GM21390 (cell line): ENCODE data around the gene RAD18.

Experiments
- ATAC-seq: cut with Tn5 transposase; IDR thresholded peaks from one replicate; pipeline ENCODE4 v1.9.1; 2021; ENCODE audit not compliant: unreplicated experiment

RAD18 gene

GRCh38 chr3:8869613-8870012 lies 93.7 kb downstream of the RAD18 start:
- ATAC-seq: no peak

GRCh38 chr3:8868996-8869395 lies 94.3 kb downstream of the RAD18 start:
- no peak for ATAC-seq

- no peak for ATAC-seq
These were observed 95.6 kb downstream of the RAD18 start for GRCh38 chr3:8867646-8868045.

DNA sequence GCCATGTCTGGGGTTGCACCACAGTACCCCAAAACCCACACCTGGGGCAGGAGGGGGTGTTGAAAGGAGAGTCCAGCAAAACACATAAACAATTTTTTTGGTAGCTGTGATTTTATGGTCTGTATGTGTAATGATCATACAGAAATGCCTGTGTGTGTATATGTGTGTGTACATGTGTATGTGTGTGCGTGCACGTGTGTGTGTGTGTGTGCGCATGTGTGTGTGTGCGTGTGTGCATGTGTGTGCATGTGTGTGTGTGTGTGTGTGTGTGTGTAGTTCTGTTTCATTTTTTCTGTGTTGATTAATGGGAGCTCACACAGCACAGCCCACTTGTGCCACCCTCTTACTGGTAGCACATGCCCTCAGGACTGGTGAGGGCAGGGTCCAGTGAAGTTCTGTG lies 97.6 kb downstream of the RAD18 start:
- no peak for ATAC-seq

DNA sequence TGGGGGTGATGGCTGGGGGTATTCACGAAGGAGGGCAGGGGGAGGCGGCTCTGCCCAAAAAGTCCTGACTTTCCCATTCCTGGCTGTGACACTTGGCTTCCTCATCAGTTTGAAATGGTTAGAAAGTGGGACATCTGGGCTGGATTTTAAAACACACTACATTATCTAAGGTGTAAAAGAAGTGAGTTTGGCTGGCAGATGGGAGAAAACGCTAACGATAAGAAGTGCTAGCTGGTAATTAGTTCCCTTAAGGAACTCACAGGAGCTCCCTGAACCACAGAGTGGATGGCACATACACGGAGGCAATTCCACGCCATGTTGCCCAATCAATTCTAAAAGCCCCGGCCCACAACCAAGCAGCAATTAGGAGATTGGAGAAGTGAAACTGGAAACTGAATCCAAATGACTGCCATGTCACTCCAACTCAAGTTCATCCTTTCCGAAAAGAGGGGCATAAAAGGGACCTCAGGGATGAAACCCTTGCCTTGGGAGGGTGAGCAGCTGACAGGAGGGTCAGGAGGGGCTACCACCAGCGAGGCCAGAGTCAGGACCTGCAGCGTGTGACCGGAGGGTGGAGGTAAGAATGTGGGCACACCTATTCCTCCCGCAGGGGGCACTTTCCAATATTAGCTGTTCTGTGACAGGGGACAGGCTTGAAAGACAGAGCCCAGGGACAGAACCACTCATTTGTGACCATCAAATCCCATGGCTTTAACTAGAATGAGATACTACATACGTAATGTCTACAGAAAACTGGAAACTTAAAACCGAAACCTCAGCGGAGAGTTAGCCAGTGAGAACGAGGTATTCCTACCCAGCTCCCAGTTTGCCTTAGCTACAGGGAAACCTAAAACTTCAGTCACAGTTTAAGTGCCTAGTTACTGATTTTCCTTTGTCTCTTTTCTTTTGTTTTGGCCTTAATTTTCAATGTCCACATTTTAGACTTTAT lies 98.6 kb downstream of the RAD18 start:
- no peak for ATAC-seq

- no peak for ATAC-seq
These were observed 99.4 kb downstream of the RAD18 start for GRCh38 chr3:8863891-8864290.

DNA sequence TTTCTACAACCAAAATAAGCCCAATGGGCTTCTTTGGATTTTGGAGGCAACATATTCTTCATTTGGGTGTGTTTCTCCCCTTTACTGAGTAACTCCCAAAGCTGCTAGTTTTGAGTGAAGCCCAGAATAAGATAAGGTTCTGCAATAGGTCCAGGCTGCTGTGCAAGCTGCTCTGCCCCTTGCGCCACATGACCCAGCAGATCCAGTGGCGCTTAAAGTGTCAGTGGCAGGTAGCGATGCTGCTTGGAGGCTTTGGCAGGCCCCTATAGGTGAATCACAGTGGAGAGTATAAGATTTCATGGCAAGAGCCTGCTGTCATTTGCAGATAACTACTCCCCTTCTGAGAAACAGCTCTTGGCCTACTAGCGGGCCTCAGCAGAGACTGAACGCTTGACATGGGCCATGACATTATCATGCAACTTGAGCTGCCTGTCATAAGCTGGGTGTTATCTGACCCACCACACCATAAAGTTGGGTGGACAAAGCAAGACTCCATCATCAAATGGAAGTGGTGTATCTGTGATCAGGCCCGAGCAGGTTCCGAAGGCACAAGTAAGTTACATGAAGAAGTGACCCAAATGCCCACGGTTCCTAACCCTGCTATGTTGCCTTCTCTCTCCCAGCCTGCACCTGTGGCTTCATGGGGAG lies 105.4 kb downstream of the RAD18 start:
- no peak for ATAC-seq

DNA sequence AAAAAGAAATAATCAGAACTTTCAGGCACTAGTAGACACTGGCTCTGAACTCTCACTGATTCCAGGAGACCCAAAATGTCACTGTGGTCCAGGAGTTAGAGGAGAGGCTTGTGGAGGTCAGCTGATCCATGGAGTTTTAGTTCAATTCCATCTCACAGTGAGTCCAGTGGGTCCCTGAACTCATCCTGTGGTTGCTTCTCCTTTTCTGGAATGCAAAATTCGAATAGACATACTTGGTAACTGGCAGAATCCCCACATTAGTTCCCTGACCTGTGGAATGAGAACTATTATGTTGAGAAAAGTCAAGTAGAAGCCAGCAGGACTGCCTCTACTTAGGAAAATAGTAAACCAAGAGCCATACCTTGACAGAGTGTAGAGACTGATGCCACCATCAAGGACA lies 106.6 kb downstream of the RAD18 start:
- no peak for ATAC-seq

- no peak for ATAC-seq
These were observed 107.2 kb downstream of the RAD18 start for GRCh38 chr3:8856071-8856470.

- no peak for ATAC-seq
These were observed 108.6 kb downstream of the RAD18 start for GRCh38 chr3:8854656-8855055.

DNA sequence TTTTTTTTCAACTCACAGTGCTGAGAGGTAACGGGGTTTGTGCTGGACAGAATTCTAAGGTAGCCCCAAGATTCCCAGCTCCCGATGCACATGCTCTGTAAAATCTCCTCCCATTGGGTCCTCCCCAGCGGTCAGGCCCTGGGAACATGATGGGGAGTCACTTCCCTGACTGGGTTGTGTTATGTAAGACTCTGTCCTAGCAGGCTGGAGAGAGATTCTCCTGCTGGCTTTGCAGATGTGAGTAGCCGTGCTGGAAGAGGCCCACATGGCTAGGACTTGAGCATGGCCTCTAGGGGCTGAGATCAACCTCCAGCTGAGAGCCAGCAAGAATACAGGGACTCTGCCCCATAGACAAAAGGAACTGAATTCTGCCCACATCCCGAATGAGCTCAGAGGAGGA lies 110.2 kb downstream of the RAD18 start:
- no peak for ATAC-seq

GRCh38 chr3:8852511-8852910 lies 110.8 kb downstream of the RAD18 start:
- no peak for ATAC-seq

GRCh38 chr3:8851703-8852102 lies 111.6 kb downstream of the RAD18 start:
- no peak for ATAC-seq

DNA sequence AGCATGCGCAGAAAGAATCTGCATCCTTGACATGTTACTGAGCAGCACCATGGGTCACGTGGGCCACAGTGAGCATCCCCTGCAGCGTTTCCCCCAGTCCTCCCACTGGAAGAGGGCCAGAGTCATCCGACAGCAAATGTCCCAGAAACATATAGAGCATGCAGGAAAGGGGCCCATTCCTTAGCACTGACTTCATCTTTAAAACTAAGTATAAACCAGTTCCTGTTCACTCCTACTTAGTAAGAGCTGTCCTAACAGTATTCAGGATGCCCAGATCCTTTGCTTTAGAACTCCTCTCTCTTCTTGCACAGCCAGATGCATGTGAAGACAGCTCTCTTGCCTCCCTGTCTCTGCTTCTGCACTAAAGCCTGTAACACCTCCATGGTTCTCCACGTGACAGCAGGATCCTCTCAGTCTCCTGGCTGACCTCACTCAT lies 114.6 kb downstream of the RAD18 start:
- no peak for ATAC-seq

DNA sequence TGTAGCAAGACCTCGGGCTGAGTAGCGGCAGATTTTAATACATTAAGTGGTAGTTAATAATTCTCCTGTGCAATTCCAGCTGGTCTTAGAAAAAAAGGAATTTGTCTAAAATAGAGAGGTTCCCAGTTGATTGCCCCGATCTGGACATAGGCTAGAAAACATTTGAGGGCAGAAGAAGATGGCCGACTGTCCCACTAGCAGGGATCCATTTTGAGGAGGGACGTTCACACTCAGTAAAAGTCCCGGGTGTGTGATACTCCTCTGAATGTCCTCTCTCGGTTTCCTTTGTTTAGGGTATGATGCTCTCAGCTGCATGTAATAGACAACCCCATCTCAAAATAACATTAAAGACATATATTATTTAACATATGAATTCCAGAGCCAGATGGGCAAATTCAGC lies 116.0 kb downstream of the RAD18 start:
- ATAC-seq: no peak

DNA sequence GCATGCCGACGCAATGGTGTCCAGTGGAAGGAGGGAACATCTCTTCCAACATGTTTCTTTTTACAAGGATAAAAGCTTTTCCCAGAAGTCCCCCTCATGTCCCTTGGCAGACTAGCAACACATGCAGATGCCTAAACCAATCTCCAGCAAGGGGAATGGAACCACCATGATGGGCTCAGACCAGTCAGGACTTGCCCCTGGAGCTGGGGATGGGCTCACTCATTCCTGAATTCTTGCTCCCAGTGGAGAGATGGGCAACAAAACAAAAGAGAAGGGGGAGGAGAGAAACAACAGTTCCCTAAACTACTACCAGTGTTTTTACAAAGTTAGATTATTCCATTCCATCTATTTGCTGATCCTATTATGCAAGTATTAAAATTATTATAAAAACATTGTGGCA lies 117.1 kb downstream of the RAD18 start:
- no peak for ATAC-seq

DNA sequence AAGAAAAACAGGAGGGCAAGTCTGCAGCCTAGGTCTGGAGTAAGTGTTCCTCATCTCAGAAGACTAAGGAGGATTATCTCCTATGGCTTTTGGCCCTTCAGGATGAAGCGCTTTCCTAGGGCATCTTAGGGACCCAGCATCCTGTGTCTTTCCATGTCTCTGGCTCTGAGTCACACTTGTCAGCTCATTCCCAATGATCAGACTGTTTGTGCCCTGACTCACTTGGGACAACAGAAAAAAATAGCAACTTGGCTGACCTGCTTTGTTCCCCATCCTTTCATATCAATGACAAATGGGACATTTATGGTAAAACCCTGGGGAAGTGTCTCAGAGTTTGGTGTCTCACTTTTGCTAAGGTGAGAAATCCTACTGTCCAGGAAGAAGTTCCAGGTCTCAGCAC lies 117.6 kb downstream of the RAD18 start:
- ATAC-seq: no peak

GRCh38 chr3:8843347-8843746 lies 119.9 kb downstream of the RAD18 start:
- no peak for ATAC-seq

DNA sequence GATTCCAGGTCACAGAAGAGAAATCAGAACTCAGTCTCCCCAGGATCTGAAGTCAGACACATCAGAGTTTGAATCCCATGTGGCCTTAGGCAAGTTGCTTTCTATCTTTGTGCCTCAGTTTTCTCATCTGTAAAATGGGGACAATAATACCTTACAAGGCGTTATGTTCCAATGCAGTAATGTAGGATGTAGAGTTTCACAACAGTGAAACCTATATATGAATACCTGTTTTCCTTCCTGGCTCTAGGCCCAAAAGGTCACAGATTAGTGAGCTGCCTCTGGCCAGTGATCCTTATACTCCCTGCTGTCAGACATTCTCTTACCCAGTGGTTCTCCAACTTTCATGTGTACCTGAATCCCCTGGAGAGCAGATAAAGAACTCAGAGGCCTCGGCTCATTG lies 121.0 kb downstream of the RAD18 start:
- ATAC-seq: no peak

DNA sequence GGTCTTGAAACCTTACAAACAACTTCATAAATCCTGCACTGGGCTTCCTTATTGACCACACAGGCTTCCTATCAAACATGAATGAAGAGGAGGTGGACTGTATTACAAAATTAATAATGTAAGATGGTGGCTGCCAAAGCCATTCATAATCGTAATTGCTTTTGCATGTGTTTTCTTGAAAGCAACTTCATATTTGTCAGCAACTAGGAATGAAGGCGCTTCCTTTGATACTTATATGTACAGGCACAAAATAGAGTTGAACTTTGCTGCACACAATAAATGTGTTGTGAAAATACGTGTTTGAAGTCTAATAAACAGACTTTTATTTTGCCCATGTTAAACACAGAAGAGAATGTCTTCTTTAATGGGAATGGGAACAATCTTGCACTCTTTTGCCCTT lies 121.8 kb downstream of the RAD18 start:
- no peak for ATAC-seq

DNA sequence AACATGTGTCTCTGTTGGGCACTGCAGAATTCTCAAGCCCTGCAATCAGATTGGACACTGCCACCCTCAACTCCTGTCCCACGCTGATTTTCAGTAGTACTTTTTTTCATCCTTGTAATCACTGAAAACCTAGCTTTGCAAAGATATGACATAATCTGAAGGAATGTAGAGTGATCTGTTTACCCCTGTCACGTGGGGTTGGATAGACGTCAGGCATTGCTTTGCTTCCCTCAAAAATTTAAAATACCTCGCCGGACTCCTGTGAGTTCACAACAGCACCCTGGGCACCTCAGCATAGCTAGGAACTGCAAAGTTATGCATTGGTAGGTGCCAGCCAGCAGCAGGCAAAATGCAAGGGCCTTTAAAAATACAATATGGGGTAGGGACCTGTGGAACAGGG lies 122.7 kb downstream of the RAD18 start:
- no peak for ATAC-seq

GRCh38 chr3:8839607-8840325 lies 123.5 kb downstream of the RAD18 start:
- no peak for ATAC-seq
